Measurements from ENCODE around the gene RPL37.
"Not testable (repeated sequence)": the region's sequence is repeated elsewhere in the genome, so short reads cannot be mapped to it uniquely, and the experiment has no call there.

RPL37 gene

DNA sequence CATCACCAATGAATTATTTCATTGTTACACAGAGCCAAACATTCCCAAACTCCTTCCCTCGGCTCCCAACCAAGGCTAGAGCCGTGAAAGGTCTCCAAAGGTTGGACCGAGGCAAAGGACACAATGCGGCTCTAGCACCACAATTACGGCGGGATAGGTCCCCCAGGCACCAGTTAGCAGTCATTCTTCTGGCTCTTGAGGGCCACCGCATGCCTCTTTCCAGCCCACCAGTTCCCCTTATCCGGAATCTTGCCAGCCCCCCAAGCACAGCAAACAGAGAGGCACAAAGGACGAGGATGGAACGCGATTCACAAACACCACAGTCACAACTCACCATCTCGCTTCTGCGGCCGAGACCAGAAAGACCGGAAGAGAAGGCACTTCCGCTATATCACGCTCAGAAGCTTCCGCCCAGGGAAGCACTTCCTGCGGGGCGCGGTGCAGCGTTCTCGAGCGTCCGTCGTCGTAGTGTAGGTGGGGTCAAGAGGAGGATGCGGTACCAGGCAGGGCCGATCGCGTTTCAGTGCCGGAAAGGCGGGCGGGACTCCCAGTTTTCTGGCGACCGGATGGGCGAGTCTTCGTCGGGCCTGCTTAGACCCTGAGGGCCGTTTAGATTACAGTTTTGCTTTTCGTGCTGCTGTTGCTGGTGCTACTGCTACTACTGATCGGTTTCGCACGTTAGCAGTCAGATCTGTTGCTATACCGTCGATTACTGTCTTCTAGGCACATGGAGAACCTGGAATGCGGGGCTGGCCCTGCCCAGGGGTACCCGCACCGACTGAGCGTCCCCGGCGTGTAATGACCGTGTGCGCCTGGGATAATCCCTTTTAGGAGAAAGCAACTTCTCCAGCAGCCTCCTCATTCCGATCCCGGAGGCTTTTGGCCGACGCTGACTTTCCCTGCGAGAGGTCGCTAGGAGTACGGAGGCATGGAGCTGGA is at the start of gene RPL37:
TSS of gene RPL37 (minus strand) at position 374 of the 939 bp plus-strand sequence. CDS start at position 337, 37 bp downstream.
- DNase-seq = peak; percentile 96 to 98

DNA sequence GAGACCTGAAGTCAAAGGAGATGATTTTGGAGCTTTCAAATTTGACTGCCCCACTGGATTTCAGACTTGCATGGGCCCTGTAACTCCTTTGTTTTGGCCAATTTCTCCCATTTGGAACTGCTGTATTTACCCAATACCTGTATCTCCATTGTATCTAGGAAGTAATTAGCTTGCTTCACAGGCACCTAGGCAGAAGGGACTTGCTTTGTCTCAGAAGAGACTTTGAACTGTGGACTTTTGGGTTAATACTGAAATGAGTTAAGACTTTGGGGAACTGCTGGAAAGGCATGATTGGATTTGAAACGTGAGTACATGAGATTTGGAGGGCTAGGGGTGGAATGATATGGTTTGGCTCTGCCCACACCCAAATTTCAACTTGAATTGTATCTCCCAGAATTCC is 48.0 kb upstream of the RPL37 start:
- not testable (repeated sequence) for DNase-seq

DNA sequence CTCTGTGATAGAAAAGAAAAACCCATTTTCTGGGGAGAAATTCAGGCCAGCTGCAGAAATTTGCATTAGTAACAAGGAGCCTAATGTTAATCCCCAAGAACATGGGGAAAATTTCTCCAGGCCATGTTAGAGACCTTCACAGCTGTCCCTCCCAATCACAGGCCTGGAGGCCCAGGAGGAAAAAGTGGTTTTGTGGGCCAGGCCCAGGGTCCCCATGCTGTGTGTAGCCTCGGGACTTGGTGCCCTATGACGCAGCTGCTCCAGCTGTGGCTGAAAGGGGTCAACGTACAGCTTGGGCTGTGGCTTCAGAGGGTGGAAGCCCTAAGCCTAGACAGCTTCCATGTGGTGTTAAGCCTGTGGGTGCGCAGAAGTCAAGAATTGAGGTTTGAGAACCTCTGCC is 47.3 kb upstream of the RPL37 start:
- DNase-seq = no peak

DNA sequence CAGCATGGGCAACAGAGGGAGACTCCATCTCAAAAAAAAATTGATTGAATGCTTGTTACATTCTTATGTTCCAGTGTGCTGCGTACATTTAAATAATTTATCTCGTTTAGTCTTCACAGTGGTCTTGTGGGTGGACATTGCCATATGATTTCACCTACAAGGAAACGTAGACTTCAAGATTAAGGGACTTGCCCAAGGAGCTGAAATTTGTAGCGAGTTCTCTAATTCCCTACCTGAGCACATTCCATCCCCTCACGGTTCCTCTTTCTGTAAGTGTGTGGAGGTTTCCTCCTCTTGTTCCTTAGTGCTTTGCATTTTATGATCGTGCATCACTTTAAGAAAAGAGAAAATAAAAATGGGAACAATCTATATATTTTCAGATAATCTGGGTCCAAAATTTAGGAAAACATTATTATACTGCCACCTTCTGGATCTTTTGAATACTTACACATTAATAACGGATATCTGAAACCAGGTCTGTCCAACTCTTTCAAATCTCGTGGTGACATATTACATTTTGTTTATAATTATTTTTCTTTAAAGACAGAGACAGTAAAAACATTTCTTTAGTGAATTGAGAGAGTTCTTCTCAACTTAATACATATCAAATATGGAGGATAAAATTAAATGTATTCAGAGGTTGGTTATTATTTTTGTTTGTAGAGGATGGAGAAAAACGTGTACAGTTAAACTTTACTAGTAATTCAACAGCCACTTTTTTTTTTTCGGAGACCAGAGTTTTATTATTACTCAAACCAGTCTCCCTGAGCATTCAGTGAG is 44.3 kb upstream of the RPL37 start:
- DNase-seq = peak; percentile 81 to 86

DNA sequence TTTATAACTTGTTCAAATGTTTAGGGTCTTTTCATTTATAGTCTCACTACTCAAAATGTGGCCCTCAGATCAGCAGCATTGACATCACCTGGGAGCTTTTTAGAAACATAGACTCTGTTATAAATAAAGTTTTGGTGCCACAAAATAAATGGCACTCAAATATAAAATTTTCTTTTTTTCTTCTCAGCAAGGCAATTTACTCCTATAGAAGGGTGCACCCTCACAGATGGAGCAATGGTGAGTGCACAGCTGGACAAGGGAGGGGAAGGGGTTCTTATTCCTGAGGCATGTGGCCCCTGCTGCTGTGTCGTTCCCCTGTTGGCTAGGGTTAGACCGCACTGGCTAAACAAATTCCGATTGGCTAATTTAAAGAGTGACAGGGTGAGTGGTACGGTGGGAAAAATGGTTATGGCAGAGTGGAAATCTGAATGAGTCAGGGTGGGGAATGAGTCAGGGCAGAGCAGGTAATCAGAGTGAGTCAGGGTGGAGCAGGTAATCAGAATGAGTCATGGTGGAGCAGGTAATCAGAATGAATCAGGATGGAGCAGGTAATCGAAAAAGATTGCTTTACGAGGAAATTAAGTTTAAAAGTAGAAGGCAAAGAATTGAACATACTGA is 42.5 kb upstream of the RPL37 start:
- DNase-seq = no peak

DNA sequence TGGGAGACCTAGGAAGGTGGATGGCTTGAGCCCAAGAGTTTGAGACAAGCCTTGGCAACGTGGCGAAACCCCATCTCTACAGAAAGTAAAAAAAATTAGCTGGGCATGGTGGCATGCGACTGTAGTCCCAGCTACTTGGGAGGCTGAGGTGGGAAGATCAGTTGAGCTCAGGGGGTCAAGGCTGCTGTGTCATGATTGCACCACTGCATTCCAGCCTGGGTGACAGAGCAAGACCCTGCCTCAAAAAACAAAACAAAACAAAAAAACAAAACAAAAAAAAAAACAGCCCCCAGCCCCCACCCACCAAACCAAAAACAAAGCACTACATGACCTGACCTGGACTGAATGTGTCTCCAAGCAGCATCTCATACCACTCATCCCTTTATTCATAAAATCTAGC is 40.9 kb upstream of the RPL37 start:
- DNase-seq = no peak

DNA sequence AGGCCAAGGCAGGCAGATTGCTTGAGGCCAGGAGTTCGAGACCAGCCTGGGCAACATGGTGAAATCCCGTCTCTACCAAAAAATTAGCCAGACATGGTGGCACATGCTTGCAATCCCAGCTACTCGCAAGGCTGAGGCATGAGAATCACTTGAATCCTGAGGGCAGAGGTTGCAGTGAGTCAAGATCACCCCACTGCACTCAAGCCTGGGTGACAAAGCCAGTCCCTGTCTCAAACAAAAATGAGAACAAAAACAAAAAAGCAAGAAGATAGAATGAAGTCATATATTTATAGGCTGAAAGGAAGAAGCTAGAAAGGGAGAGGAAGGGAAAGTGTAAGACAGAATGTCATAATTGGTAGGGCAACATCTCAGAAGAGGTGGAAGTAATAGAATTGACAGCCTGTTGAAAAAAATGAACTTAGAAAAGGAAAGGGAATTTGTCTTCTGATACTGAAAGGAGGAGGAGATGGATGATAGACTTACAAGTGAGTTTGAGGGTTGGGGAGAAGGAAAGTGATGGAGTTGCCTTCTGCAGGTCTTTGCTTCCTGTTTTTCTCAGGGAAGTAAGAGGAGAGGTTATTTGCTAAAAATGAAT is 38.4 kb upstream of the RPL37 start:
- no peak for DNase-seq

DNA sequence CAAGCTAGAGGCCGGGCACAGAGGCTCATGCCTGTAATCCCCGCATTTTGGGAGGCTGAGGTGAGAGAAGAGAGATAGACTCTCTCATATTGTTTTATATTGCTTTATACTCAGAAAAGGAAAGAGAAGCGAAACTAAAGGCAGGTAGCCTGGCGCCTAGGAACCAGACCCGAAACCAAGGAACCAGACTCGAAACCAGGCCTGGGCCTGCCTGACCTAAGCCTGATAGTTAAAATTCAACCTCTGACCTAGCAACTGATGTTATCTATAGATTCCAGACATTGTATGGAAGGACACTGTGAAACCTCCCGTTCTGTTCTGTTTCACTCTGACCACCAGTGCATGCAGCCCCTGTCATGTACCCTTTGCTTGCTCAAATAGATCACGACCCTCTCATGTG is 37.2 kb upstream of the RPL37 start:
- DNase-seq = not testable (repeated sequence)

DNA sequence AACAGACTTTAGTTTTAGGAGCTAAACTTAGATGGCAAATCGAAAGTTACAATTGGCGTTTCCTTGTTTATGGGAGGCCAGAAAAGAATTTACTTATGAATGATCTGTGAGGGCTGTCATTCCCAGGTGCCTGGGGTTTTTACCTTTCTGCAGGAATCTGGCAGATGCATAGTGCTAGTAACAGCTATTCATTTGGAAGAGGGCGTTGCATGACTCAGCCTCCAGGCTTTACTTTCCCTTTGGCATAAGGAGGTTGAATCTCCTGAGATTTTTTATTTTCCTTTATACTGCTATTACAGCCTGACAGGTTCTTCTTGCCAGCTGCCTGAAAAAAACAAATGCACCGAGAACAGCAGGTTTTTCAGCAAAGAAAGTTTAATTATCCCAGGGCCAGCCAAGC is 36.2 kb upstream of the RPL37 start:
- no peak for DNase-seq

DNA sequence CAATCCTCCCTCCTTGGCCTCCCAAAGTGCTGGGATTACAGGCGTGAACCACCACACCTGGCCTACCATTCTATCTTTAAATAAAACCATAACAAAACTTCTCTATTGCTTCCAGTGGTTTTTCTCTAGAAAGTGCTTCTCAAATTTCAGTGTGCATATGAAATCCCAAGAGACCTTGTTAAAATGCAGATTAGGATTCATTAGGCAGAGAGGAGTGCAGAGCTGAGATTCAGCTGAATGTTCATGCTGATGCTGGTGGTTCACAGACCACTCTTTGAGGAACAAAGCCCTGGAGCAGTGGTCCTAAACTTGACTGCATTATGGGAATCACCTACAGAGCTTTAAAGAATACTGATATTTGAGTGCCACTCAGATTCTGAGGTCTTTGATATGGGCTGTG is 34.4 kb upstream of the RPL37 start:
- DNase-seq = no peak

DNA sequence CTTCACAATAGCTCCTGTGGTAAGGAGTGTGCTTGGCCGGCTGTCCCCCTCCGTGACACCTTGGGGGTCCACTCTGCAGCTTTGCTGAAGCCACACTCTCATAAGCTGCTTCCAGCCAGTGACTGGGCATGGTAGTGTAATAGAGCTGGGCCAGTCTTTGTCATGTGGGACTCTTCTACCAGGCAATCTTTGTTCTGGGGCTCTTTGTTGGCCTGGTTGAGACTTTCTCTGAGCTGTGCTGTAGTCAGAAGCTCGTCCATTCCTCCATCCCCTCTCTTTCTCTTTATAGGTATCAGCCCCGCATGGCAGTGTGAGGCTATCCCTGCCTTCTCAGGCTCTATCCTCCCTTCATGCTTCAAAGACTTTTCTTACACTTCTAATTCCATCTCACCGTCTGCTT is 31.8 kb upstream of the RPL37 start:
- no peak for DNase-seq

DNA sequence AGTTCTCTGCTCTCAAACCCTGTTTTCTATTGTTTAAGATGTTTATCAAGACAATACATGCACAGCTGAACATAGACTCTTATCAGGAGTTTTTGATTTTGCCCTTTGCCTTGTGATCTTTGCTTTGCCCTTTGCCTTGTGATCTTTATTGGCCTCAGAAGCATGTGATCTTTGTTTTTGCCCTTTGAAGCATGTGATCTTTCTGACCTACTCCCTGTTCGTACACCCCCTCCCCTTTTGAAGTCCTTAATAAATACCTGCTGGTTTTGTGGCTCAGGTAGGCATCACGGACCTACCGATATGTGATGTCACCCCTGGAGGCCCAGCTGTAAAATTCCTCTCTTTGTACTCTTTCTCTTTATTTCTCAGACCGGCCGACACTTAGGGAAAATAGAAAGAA is 30.0 kb upstream of the RPL37 start:
- not testable (repeated sequence) for DNase-seq

DNA sequence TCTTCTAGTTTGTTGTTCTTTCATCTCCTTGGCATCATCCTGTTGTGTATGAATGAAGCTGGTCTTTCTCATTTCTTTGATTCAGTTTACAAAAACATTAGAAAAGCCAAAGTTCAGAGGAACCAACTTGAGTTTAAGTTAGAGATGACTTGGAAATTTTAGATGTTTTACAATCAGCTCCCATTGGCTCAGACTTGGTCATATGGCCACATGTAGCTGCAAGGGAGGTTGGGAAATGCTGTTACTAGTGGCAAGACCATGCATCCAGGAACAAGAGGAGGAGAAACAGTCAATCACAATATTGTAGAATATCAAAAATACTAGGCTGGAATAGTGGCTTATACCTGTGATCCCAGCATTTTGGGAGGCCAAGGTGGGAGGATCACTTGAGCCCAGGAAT is 25.7 kb upstream of the RPL37 start:
- DNase-seq = no peak

DNA sequence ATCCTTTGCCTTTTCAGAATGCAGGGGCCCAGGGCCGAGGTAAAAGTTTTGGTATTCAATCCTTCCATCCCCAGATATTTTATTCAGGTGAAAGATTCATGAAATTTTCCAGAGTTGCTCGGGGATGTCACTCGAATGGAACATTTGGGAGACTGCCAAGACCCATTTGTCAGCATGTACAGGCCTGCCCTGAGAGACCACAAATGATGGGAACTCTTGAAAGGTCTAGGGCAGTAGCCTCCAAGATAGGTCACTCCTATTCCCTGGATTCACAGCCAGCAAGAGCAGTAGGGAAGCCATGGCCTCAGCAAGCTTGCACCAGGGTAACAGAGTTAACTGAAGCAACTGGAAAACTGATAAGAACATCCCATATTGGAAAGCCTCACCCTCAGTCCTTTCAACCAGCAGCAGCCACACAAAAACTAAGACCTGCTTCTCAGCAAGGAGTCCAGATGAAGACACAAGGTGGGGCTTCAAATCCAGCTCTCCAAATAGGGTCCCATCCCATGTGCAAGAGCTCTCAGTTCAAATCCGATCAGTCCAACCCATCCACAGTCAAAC is 18.7 kb upstream of the RPL37 start:
- no peak for DNase-seq

DNA sequence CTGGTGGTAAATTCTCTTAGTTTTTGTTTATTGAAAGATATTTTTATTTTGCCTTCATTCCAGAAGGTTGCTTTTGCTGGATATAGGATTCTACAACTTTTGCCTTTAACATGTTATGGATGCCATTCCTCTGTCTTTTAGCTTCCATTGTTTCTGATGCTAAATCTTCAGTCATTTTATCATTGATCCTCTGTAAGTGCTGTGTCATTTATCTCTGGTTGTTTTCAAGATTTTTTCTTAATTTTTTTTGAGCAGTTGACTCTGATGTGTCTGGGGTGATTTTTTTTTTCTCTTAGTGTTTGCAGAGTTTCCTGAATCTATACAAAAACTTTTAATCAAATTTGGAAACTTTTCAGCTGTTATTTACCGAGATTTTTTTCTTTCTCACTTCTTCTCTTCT is 12.5 kb upstream of the RPL37 start:
- no peak for DNase-seq

DNA sequence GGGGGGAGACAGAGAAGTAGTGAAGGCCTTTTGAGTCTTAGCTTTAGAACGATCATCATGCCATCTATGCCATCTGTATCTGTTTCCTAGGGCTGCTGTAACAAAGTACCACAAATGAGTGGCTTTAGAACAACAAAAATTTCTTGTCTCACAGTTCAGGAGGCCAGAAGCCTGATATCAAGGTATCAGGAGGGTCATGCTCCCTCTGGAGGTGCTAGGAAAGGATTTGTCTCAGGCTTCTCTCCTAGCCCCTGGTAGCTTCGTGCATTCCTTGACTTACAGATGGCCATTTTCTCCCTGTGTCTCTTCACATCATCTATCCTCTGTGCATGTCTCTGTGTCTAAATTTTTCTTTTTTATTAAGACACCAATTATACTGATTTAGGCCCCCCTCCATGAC is 11.3 kb upstream of the RPL37 start:
- DNase-seq = no peak

DNA sequence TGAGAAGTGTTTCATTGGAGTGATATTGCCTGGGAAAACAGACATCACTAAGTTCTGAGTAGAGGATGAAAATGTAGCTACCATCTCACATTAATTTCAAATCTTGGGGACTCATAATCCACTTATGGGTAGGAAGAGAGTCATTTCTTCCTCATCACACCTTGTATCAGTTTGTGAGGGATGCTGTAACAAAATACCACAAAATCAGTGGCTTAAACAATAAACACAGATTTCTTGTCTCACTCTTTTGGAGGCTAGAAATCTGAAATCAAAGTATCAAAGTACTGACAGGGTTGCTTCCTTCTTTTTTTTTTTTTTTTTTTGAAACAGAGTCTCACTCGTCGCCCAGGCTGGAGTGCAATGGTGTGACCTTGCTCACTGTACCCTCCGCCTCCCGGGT is 9.5 kb upstream of the RPL37 start:
- no peak for DNase-seq

DNA sequence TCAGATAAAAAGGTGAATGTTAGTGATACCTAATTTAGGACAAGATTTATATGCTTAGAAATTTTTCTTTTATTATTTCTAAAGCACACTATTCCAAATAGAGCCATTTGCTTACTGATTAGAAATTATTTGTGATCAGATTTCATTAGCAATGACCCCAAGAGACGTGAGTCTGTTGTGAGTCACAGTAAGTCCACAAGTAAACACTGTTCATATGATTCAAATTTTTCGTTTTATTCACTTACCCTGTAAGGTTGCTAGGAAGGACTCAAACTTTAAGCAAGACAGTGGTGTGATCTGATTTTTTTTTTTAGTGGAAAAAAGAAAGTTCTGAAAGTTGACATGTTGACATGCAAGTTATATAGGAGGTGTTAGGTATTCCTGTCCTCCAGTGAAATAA is 7.3 kb upstream of the RPL37 start:
- no peak for DNase-seq

DNA sequence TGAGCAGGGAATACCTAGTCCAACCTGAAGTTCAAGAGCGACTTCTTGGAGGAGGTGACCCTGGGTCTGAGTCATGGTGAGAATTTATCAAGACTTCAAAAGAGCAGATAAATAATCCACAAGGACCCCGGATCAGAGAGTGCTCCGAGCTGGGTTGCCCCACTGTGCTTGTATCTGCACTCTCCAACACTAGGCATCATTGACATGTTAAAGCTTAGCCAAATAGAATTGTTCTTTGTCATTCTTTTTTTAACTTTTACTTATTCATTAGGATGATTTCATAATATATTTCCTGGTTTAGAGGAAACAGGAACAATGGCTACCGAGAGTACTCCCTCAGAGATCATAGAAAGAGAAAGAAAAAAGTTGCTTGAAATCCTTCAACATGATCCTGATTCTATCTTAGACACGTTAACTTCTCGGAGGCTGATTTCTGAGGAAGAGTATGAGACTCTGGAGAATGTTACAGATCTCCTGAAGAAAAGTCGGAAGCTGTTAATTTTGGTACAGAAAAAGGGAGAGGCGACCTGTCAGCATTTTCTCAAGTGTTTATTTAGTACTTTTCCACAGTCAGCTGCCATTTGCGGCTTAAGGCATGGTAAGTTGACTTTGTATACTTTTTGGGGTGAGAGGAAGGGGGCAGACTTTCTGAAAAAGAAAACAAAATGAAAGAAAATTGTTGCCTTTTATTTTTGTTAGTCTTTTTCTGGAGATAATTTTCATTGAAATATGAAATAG is 6.2 kb upstream of the RPL37 start, which contains the start of gene CARD6:
TSS of gene CARD6 (plus strand) at position 300 of the 738 bp plus-strand sequence. CDS start at position 316, 16 bp downstream.
- peak; percentile 41 to 77 for DNase-seq

DNA sequence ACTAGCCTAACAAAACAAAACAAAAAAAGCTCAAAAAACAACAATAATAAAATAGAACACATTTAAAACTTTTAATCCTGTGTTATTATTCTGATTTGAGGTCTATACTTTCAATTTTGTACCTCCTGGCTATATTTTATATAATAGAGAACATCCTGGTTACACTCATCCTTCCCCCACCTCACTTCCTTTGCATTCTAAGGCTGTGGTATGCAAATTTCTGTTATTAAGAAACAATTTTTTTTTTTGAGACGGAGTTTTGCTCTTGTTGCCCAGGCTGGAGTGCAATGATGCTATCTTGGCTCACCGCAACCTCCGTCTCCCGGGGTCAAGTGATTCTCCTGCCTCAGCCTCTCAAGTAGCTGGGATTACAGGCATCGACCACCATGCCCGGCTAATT is 3.1 kb upstream of the RPL37 start:
- DNase-seq = no peak

DNA sequence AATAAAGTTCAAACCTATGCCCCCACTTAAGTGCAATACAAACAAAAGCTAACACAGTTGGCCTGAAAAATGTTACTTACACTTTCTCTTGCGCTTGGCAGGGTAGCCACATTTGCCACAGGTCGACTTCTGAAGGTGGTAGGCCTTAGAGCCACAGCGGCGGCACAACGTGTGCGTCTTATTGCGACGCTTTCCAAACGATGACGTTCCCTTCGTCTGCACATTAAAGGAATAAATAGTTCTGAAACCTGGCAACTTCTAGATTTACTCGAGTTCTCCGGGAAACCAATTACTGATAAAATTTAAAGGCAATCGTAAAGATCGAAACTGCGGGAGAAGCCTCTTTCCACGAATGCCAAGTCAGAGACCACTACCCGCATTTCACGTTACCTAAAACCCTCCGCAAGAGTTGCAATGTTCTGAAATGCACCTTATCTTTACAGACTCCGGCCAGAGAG is 602 bp downstream of the RPL37 start:
- DNase-seq = no peak

DNA sequence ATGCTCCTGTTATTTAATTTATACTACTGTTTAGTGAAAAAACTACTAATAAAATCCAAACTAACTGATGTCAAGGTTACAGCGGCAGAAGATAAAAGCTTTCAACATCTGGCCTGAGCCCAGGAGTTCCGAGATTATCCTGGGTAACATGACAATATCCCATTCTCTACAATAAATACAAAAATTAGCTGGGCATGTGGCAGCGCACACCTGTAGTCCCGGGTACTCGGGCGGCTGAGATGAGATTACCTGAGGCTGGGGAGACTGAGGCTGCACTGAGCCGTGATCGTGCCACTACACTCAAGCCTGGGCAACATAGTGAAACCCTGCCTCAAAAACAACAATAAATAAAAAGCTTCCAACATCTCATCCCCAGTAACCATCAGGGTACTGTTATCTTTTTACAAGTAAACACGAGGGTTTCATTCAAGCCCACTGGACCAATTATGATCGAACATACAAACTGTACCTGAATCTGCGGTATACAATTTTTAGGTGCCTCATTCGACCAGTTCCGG is 1.3 kb downstream of the RPL37 start:
- no peak for DNase-seq

Measured in Kasumi-1 (cell line).